Measurements from ENCODE around the gene ICAM5.
A peak's percentile ranks its signal among the peaks of the same experiment; 100 is the strongest.

- TF ChIP-seq SMARCA5 (IDR thresholded peaks at IDR 0.05) (no peak), EP300 (IDR thresholded peaks at IDR 0.05; ENCODE audit: borderline replicate concordance in 1 of 2, control insufficient read depth in 1 of 2, low read depth in 2 of 2, low read length in 2 of 2) (no peak), MYC (IDR thresholded peaks at IDR 0.05; ENCODE audit: insufficient read depth, insufficient read length, insufficient replicate concordance, low read length, severe bottlenecking) (no peak), POLR2A (IDR thresholded peaks at IDR 0.05; ENCODE audit: low read depth, low read length) (0 out of 2 replicates have a peak, but pooled peaks have one; percentile 15), IRF4 (IDR thresholded peaks at IDR 0.05; ENCODE audit: low read depth, low read length) (no peak), TCF7 (IDR thresholded peaks at IDR 0.05; ENCODE audit: borderline replicate concordance) (no peak), POLR2AphosphoS2 (IDR thresholded peaks at IDR 0.05; ENCODE audit: low read depth, low read length) (no peak)
- TF ChIP-seq, protein P1, sequence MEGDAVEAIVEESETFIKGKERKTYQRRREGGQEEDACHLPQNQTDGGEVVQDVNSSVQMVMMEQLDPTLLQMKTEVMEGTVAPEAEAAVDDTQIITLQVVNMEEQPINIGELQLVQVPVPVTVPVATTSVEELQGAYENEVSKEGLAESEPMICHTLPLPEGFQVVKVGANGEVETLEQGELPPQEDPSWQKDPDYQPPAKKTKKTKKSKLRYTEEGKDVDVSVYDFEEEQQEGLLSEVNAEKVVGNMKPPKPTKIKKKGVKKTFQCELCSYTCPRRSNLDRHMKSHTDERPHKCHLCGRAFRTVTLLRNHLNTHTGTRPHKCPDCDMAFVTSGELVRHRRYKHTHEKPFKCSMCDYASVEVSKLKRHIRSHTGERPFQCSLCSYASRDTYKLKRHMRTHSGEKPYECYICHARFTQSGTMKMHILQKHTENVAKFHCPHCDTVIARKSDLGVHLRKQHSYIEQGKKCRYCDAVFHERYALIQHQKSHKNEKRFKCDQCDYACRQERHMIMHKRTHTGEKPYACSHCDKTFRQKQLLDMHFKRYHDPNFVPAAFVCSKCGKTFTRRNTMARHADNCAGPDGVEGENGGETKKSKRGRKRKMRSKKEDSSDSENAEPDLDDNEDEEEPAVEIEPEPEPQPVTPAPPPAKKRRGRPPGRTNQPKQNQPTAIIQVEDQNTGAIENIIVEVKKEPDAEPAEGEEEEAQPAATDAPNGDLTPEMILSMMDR (IDR thresholded peaks at IDR 0.05 in 2 of 3, conservative IDR thresholded peaks at IDR 0.05 in 1 of 3; ENCODE audit: control insufficient read depth in 2 of 3, extremely low read depth in 1 of 3, insufficient read depth in 1 of 3, low read depth in 3 of 3, low read length in 3 of 3): no peak
- TF ChIP-seq, protein P2, sequence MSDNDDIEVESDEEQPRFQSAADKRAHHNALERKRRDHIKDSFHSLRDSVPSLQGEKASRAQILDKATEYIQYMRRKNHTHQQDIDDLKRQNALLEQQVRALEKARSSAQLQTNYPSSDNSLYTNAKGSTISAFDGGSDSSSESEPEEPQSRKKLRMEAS (IDR thresholded peaks at IDR 0.05; ENCODE audit: low read depth, low read length): no peak
Observed at GRCh38 chr19:10321874-10322835, 32.4 kb downstream of the ICAM5 start.

Measured in GM12878 (cell line).